Pulmonary artery endothelial cell (primary cell): ENCODE results near the gene LLGL2. TPM values are rescaled to one million over a fixed set of nuclear protein-coding genes. Genes with fewer than 3 reads are reported as not detected.
"Not testable (repeated sequence)": the region's sequence is repeated elsewhere in the genome, so short reads cannot be mapped to it uniquely, and the experiment has no call there.

ENCODE experiments used
- DNase-seq: peaks from one replicate; pipeline ENCODE4 v3.0.0-alpha.2; 2011; ENCODE audit warnings: low read depth, low spot score
- total RNA-seq: library from RNA; depleted of rRNA; stranded (reverse); fragments of >200 nt; gene quantifications from 2 replicates; pipeline ENCODE4 v1.2.3, GENCODE V29; 2014

LLGL2 gene
- total RNA-seq: 3.2 and 5.4 TPM in 2 replicates

GRCh38 chr17:75524970-75525805 is at the start of gene LLGL2:
TSS of gene LLGL2 (plus strand) at chr17:75525697. CDS start at chr17:75543427, 17,730 bp downstream.
- no peak for DNase-seq

GRCh38 chr17:75475851-75476250 is 49.6 kb upstream of the LLGL2 start:
- DNase-seq: no peak

GRCh38 chr17:75476271-75476671 is 49.2 kb upstream of the LLGL2 start:
- no peak for DNase-seq

- no peak for DNase-seq
These were observed 48.6 kb upstream of the LLGL2 start for GRCh38 chr17:75476752-75477489.

- DNase-seq: not testable (repeated sequence)
These were observed 48.0 kb upstream of the LLGL2 start for GRCh38 chr17:75477490-75477862.

- DNase-seq: no peak
These were observed 47.0 kb upstream of the LLGL2 start for GRCh38 chr17:75478508-75478907.

- no peak for DNase-seq
These were observed 45.2 kb upstream of the LLGL2 start for GRCh38 chr17:75480281-75480680.

- no peak for DNase-seq
These were observed 44.1 kb upstream of the LLGL2 start for GRCh38 chr17:75481194-75482068.

GRCh38 chr17:75482098-75482942 is 43.2 kb upstream of the LLGL2 start:
- DNase-seq: no peak

- DNase-seq: no peak
These were observed 39.8 kb upstream of the LLGL2 start for GRCh38 chr17:75485688-75486087.

GRCh38 chr17:75486151-75486550 is 39.3 kb upstream of the LLGL2 start:
- DNase-seq: no peak

GRCh38 chr17:75486951-75487350 is 38.5 kb upstream of the LLGL2 start:
- DNase-seq: no peak

GRCh38 chr17:75487351-75488070 is 38.0 kb upstream of the LLGL2 start:
- DNase-seq: no peak

GRCh38 chr17:75488693-75489510 is 36.6 kb upstream of the LLGL2 start:
- no peak for DNase-seq

GRCh38 chr17:75489511-75489955 is 36.0 kb upstream of the LLGL2 start:
- DNase-seq: no peak

GRCh38 chr17:75490173-75490743 is 35.2 kb upstream of the LLGL2 start:
- no peak for DNase-seq

GRCh38 chr17:75490953-75491649 is 34.4 kb upstream of the LLGL2 start:
- no peak for DNase-seq

GRCh38 chr17:75491680-75492079 is 33.8 kb upstream of the LLGL2 start:
- DNase-seq: no peak
